ENCODE data around the gene SMIM8. TPM values are rescaled to one million over a fixed set of nuclear protein-coding genes. Genes with fewer than 3 reads are reported as not detected.
"Not testable (repeated sequence)": the region's sequence is repeated elsewhere in the genome, so short reads cannot be mapped to it uniquely, and the experiment has no call there.

The SMIM8 gene
- total RNA-seq, 1 experiment from 2014 or later, result 3.2 TPM

DNA sequence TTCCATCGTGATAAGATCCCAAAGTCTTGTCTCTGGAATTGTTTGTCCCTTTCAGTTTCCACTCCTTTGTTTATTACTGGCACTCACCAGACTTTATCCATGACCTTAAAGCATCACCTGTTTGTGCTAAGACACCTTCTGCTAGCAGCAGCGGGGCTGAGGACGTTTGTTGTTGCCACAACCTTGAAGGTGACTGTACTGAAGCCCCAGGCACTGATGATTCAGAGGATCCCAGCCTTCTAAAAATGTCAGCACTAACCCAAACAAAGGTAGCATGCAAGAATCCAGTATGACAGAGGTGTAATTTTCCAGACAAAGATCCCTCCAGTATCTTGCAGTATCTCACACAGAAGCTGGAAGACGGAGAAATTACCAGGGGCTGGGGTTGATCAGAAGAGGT is 28.9 kb upstream of the SMIM8 start:
- Mint-ChIP-seq H3K4me1 (ENCODE audit: insufficient read depth, unreplicated experiment) (peaks cover 6% of the 10 kb centered on the region), H3K36me3 (ENCODE audit: insufficient read depth, unreplicated experiment) (no peaks in the 10 kb centered on the region), H3K27me3 (ENCODE audit: insufficient read depth, unreplicated experiment) (peaks cover 25% of the 10 kb centered on the region), H3K27ac (ENCODE audit: low read depth, unreplicated experiment) (no peak overlapping the region), H3K9me3 (ENCODE audit: unreplicated experiment) (no peaks in the 10 kb centered on the region), H3K4me3 (ENCODE audit: unreplicated experiment) (no peak overlapping the region)
- intact Hi-C loops (cut with micrococcal nuclease), result no loop called here
- ChIA-PET CTCF (no interaction called here), POLR2A (no interaction called here)
- TF ChIP-seq CTCF (IDR thresholded peaks at IDR 0.05; ENCODE audit: unreplicated experiment), result no peak
- peak; percentile 54 for DNase-seq (ENCODE audit: unreplicated experiment)
- no TSS peak for BruUV-seq (replicated peaks)

GRCh38 chr6:87297119-87297518 is 25.3 kb upstream of the SMIM8 start:
- intact Hi-C loops (cut with micrococcal nuclease), result no loop called here
- H3K27me3 Mint-ChIP-seq (ENCODE audit: insufficient read depth, unreplicated experiment), result peaks cover 50% of the 10 kb centered on the region
- BruUV-seq (replicated peaks), result no TSS peak
- ChIA-PET CTCF (no interaction called here), POLR2A (interaction anchor here (0.9 kb wide), 1 partner anchor 20 kb away, joined by 4 read pairs; no protein-coding TSS in a partner anchor)
- no peak overlapping the region for H3K4me3 Mint-ChIP-seq (ENCODE audit: unreplicated experiment)
- no peaks in the 10 kb centered on the region for H3K36me3 Mint-ChIP-seq (ENCODE audit: insufficient read depth, unreplicated experiment)
- H3K27ac Mint-ChIP-seq (ENCODE audit: low read depth, unreplicated experiment), result no peak overlapping the region
- DNase-seq (ENCODE audit: unreplicated experiment), result peak; percentile 56
- TF ChIP-seq CTCF (IDR thresholded peaks at IDR 0.05; ENCODE audit: unreplicated experiment), result no peak
- no peaks in the 10 kb centered on the region for H3K9me3 Mint-ChIP-seq (ENCODE audit: unreplicated experiment)
- peaks cover 6% of the 10 kb centered on the region for H3K4me1 Mint-ChIP-seq (ENCODE audit: insufficient read depth, unreplicated experiment)

GRCh38 chr6:87301277-87301676 is 21.1 kb upstream of the SMIM8 start:
- H3K36me3 Mint-ChIP-seq (ENCODE audit: insufficient read depth, unreplicated experiment); BruUV-seq (replicated peaks); POLR2A ChIA-PET; DNase-seq (ENCODE audit: unreplicated experiment); H3K4me3 Mint-ChIP-seq (ENCODE audit: unreplicated experiment); H3K27ac Mint-ChIP-seq (ENCODE audit: low read depth, unreplicated experiment); H3K9me3 Mint-ChIP-seq (ENCODE audit: unreplicated experiment); H3K4me1 Mint-ChIP-seq (ENCODE audit: insufficient read depth, unreplicated experiment); intact Hi-C loops (cut with micrococcal nuclease): not testable (repeated sequence)
- H3K27me3 Mint-ChIP-seq (ENCODE audit: insufficient read depth, unreplicated experiment), result peaks cover 59% of the 10 kb centered on the region
- CTCF ChIA-PET, result interaction anchor here (1.5 kb wide), 1 partner anchor 21 kb away, joined by 7 read pairs; the partner anchor contains the start of gene SMIM8

GRCh38 chr6:87308970-87309369 is 13.4 kb upstream of the SMIM8 start:
- intact Hi-C loops (cut with micrococcal nuclease), result no loop called here
- no peaks in the 10 kb centered on the region for H3K36me3 Mint-ChIP-seq (ENCODE audit: insufficient read depth, unreplicated experiment)
- no peak overlapping the region for H3K27ac Mint-ChIP-seq (ENCODE audit: low read depth, unreplicated experiment)
- peaks cover 40% of the 10 kb centered on the region for H3K27me3 Mint-ChIP-seq (ENCODE audit: insufficient read depth, unreplicated experiment)
- DNase-seq (ENCODE audit: unreplicated experiment), result peak; percentile 22
- ChIA-PET CTCF (interaction anchor here (2.6 kb wide), 1 partner anchor 13 kb away, joined by 15 read pairs; the partner anchor contains the start of gene SMIM8), POLR2A (interaction anchor here (0.7 kb wide), 1 partner anchor 9 kb away, joined by 4 read pairs; no protein-coding TSS in a partner anchor)
- no TSS peak for BruUV-seq (replicated peaks)
- H3K4me3 Mint-ChIP-seq (ENCODE audit: unreplicated experiment), result no peak overlapping the region
- no peaks in the 10 kb centered on the region for H3K9me3 Mint-ChIP-seq (ENCODE audit: unreplicated experiment)
- TF ChIP-seq CTCF (IDR thresholded peaks at IDR 0.05; ENCODE audit: unreplicated experiment), result no peak
- no peaks in the 10 kb centered on the region for H3K4me1 Mint-ChIP-seq (ENCODE audit: insufficient read depth, unreplicated experiment)

DNA sequence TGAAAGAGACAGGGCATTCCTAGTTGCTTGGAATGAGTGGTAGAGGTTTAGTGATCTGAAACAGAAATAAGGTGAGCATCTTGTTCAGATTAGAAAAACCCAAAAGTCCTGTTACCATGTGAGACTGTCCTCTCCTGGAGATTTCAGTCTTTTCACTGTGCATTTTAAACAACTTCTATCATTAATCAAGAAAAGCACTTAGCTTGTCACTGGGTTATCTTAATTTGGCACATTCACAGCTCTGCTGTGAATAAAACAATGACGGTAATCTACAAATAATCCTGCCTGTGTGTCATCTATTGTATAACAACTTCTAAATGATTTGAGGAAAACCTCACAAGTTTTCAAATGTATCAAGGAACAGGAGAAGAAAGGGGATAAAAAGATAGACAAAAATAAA is 9.5 kb upstream of the SMIM8 start:
- no TSS peak for BruUV-seq (replicated peaks)
- H3K4me3 Mint-ChIP-seq (ENCODE audit: unreplicated experiment), result no peak overlapping the region
- ChIA-PET CTCF (interaction anchor here (1.2 to 3.9 kb wide), 3 partner anchors 9 to 246 kb away, joined by 4 to 19 read pairs (median 5); partner anchors contain the start of gene SMIM8), POLR2A (interaction anchor here (0.7 kb wide), 1 partner anchor 33 kb away, joined by 3 read pairs; no protein-coding TSS in a partner anchor)
- H3K36me3 Mint-ChIP-seq (ENCODE audit: insufficient read depth, unreplicated experiment), result no peaks in the 10 kb centered on the region
- no peaks in the 10 kb centered on the region for H3K9me3 Mint-ChIP-seq (ENCODE audit: unreplicated experiment)
- no peak for DNase-seq (ENCODE audit: unreplicated experiment)
- TF ChIP-seq CTCF (IDR thresholded peaks at IDR 0.05; ENCODE audit: unreplicated experiment), result no peak
- no peak overlapping the region for H3K27ac Mint-ChIP-seq (ENCODE audit: low read depth, unreplicated experiment)
- intact Hi-C loops (cut with micrococcal nuclease), result no loop called here
- no peaks in the 10 kb centered on the region for H3K4me1 Mint-ChIP-seq (ENCODE audit: insufficient read depth, unreplicated experiment)
- H3K27me3 Mint-ChIP-seq (ENCODE audit: insufficient read depth, unreplicated experiment), result peaks cover 58% of the 10 kb centered on the region

Measured in MCF 10A (cell line).